WTC11 (cell line): ENCODE results near the gene NTRK3. TPM values are rescaled to one million over a fixed set of nuclear protein-coding genes. Genes with fewer than 3 reads are reported as not detected.

Source experiments
- ATAC-seq: fragments of 200-7000 bp; cut with Tn5 transposase; 2 replicates; pipeline ENCODE4 v1.10.0; 2021; ENCODE audit warnings: mild to moderate bottlenecking, moderate library complexity
- CTCF ChIA-PET: fragments of 300-600 bp; sonication (Branson Sonifier 250); formaldehyde crosslinking; loops from one replicate; lab custom pipeline; 2021; ENCODE audit warnings: antibody characterized with exemption; lab: Charles Lee
- POLR2A ChIA-PET: fragments of 350-600 bp; sonication (Branson Sonifier 250); formaldehyde crosslinking; loops from one replicate; lab custom pipeline; 2021; ENCODE audit warnings: antibody characterized with exemption; lab: Charles Lee
- DNase-seq: peaks from one replicate; pipeline ENCODE4 v3.0.0; 2021; ENCODE audit warnings: low spot score
- H3K27ac Mint-ChIP-seq: 2 replicates; pipeline ENCODE4 v1.8.0; 2021; ENCODE audit warnings: mixed read lengths
- H3K27me3 Mint-ChIP-seq: 2 replicates; pipeline ENCODE4 v1.8.0; 2021; ENCODE audit warnings: low read depth, mild to moderate bottlenecking, moderate library complexity, mixed read lengths
- H3K36me3 Mint-ChIP-seq: 2 replicates; pipeline ENCODE4 v1.8.0; 2021; ENCODE audit warnings: mixed read lengths
- H3K4me1 Mint-ChIP-seq: 2 replicates; pipeline ENCODE4 v1.8.0; 2022; ENCODE audit warnings: mixed read lengths
- H3K4me3 Mint-ChIP-seq: 2 replicates; pipeline ENCODE4 v1.8.0; 2021; ENCODE audit warnings: mild to moderate bottlenecking, moderate library complexity, mixed read lengths
- H3K9me3 Mint-ChIP-seq: 2 replicates; pipeline ENCODE4 v1.8.0; 2021; ENCODE audit warnings: mixed read lengths
- ATF2 ChIP-seq: sonication (generic); formaldehyde crosslinking; IDR thresholded peaks from 2 replicates; pipeline ENCODE4 v1.8.1; 2022; ENCODE audit warnings: low read depth, missing genetic modification reagents, borderline replicate concordance
- ATF3 ChIP-seq: sonication (generic); formaldehyde crosslinking; conservative IDR thresholded peaks from 2 replicates; pipeline ENCODE4 v1.8.1; 2022; ENCODE audit warnings: mild to moderate bottlenecking, missing genetic modification reagents
- CBFB ChIP-seq: sonication (generic); formaldehyde crosslinking; IDR thresholded peaks from 2 replicates; pipeline ENCODE4 v1.8.1; 2022; ENCODE audit warnings: mild to moderate bottlenecking, low read depth, missing genetic modification reagents
- CDX4 ChIP-seq: fragments of 250-450 bp; sonication (Bioruptor Pico); IDR thresholded peaks from 2 replicates; pipeline ENCODE4 v1.9.0; 2021; ENCODE audit warnings: moderate library complexity, mild to moderate bottlenecking, inconsistent platforms, borderline replicate concordance
- E2F5 ChIP-seq: sonication (generic); formaldehyde crosslinking; IDR thresholded peaks from 2 replicates; pipeline ENCODE4 v1.8.1; 2022; ENCODE audit warnings: mild to moderate bottlenecking, moderate library complexity, missing genetic modification reagents
- ERG ChIP-seq: fragments of 250-450 bp; sonication (Bioruptor Pico); IDR thresholded peaks from 2 replicates; pipeline ENCODE4 v1.8.0; 2021; ENCODE audit warnings: mild to moderate bottlenecking
- FOXP1 ChIP-seq: sonication (generic); formaldehyde crosslinking; IDR thresholded peaks from 2 replicates; pipeline ENCODE4 v1.8.0; 2022; ENCODE audit warnings: missing genetic modification reagents, mild to moderate bottlenecking, moderate library complexity, borderline replicate concordance
- HMGXB4 ChIP-seq: sonication (generic); formaldehyde crosslinking; IDR thresholded peaks from 2 replicates; pipeline ENCODE4 v1.8.1; 2023; ENCODE audit warnings: mild to moderate bottlenecking, moderate library complexity, missing genetic modification reagents
- JAZF1 ChIP-seq: fragments of 250-450 bp; sonication (Bioruptor Pico); IDR thresholded peaks from 2 replicates; pipeline ENCODE4 v1.9.0; 2021; ENCODE audit warnings: moderate library complexity, mild to moderate bottlenecking, inconsistent platforms
- SMAD3 ChIP-seq: sonication (generic); formaldehyde crosslinking; IDR thresholded peaks from 2 replicates; pipeline ENCODE4 v1.8.0; 2022; ENCODE audit warnings: missing genetic modification reagents, mild to moderate bottlenecking, borderline replicate concordance
- SOX15 ChIP-seq: fragments of 250-450 bp; sonication (Bioruptor Pico); IDR thresholded peaks from 2 replicates; pipeline ENCODE4 v1.9.0; 2021; ENCODE audit warnings: mild to moderate bottlenecking
- TP53 ChIP-seq: sonication (generic); formaldehyde crosslinking; IDR thresholded peaks from 2 replicates; pipeline ENCODE4 v1.8.1; 2023; ENCODE audit warnings: mild to moderate bottlenecking, missing genetic modification reagents
- ZBTB43 ChIP-seq: sonication (generic); formaldehyde crosslinking; IDR thresholded peaks from 2 replicates; pipeline ENCODE4 v1.8.1; 2023; ENCODE audit warnings: mild to moderate bottlenecking, missing genetic modification reagents
- ZNF219 ChIP-seq: sonication (generic); formaldehyde crosslinking; IDR thresholded peaks from 2 replicates; pipeline ENCODE4 v1.8.0; 2023; ENCODE audit warnings: missing genetic modification reagents, mild to moderate bottlenecking, borderline replicate concordance
- ZNF263 ChIP-seq: sonication (generic); formaldehyde crosslinking; IDR thresholded peaks from 2 replicates; pipeline ENCODE4 v1.8.1; 2022; ENCODE audit warnings: low read depth, mild to moderate bottlenecking, moderate library complexity, missing genetic modification reagents
- ZNF317 ChIP-seq: sonication (generic); formaldehyde crosslinking; IDR thresholded peaks from 2 replicates; pipeline ENCODE4 v1.8.1; 2023; ENCODE audit warnings: low read depth, mild to moderate bottlenecking, moderate library complexity, missing genetic modification reagents, borderline replicate concordance
- ZNF512 ChIP-seq: sonication (generic); formaldehyde crosslinking; IDR thresholded peaks from 2 replicates; pipeline ENCODE4 v1.8.1; 2022; ENCODE audit warnings: missing genetic modification reagents, borderline replicate concordance
- ZNF671 ChIP-seq: fragments of 250-450 bp; sonication (Bioruptor Pico); IDR thresholded peaks from 2 replicates; pipeline ENCODE4 v1.8.0; 2021; ENCODE audit warnings: mild to moderate bottlenecking
- ZSCAN18 ChIP-seq: fragments of 250-450 bp; sonication (Bioruptor Pico); IDR thresholded peaks from 2 replicates; pipeline ENCODE4 v2.1.2; 2022; ENCODE audit warnings: mild to moderate bottlenecking, moderate library complexity
- total RNA-seq: library from RNA; stranded (reverse); gene quantifications from 3 replicates; pipeline ENCODE4 v1.2.3, GENCODE V29; 2021

Gene NTRK3
- total RNA-seq, 1 experiment from 2014 or later, result 12.3 TPM

GRCh38 chr15:88127432-88127790 is 129.1 kb downstream of the NTRK3 start:
- TF ChIP-seq ZNF512 (CRISPR knock-in tag) (no peak), HMGXB4 (CRISPR knock-in tag) (no peak), CDX4 (CRISPR knock-in tag) (no peak), JAZF1 (no peak), FOXP1 (no peak), SOX15 (CRISPR knock-in tag) (no peak), ZBTB43 (CRISPR knock-in tag) (no peak), ATF2 (CRISPR knock-in tag) (no peak), ZSCAN18 (CRISPR knock-in tag) (no peak), ZNF263 (CRISPR knock-in tag) (no peak), ZNF219 (no peak), CBFB (CRISPR knock-in tag) (no peak), ATF3 (no peak), E2F5 (CRISPR knock-in tag) (no peak), SMAD3 (CRISPR knock-in tag) (no peak), ZNF671 (CRISPR knock-in tag) (no peak), ERG (CRISPR knock-in tag) (no peak), ZNF317 (no peak), TP53 (no peak)
- DNase-seq, result no peak
- ATAC-seq, result no peak
- Mint-ChIP-seq H3K27ac (no peak overlapping the region), H3K9me3 (peaks cover 13% of the 10 kb centered on the region), H3K4me3 (no peak overlapping the region), H3K27me3 (no peaks in the 10 kb centered on the region), H3K4me1 (peaks cover 30% of the 10 kb centered on the region), H3K36me3 (peaks cover 10% of the 10 kb centered on the region)
- POLR2A ChIA-PET, result no interaction called here
- CTCF ChIA-PET, result no interaction called here
